ENCODE data around the gene CACNA1E. TPM values are rescaled to one million over a fixed set of nuclear protein-coding genes. Genes with fewer than 3 reads are reported as not detected.

The CACNA1E gene
- total RNA-seq, 4 donors from 2014 or later = 0.03 to 0.15 TPM; not detected in 2

- no peak overlapping the region for H3K4me3 ChIP-seq (ENCODE audit: low read depth, poor library complexity, severe bottlenecking)
- intact Hi-C loops (cut with DNase I; ENCODE audit: low total_unique reads) = no loop called here
- 90 to 92% methylated on average over 4 of the region's 4 CpGs for WGBS, 2 donors
- no peak for DNase-seq (ENCODE audit: low spot score in 2 of 2)
- TF ChIP-seq CTCF (IDR thresholded peaks at IDR 0.05) = no peak
- TF ChIP-seq POLR2A (IDR thresholded peaks at IDR 0.05) = no peak
These were observed 75.1 kb downstream of the CACNA1E start for GRCh38 chr1:181558416-181558815.

- no peak overlapping the region for H3K4me3 ChIP-seq (ENCODE audit: low read depth, poor library complexity, severe bottlenecking)
- intact Hi-C loops (cut with DNase I; ENCODE audit: low total_unique reads) = no loop called here
- 0 to 9% methylated on average over 1 of the region's 1 CpG for WGBS, 2 donors
These were observed 75.8 kb downstream of the CACNA1E start for GRCh38 chr1:181559142-181559541.

DNA sequence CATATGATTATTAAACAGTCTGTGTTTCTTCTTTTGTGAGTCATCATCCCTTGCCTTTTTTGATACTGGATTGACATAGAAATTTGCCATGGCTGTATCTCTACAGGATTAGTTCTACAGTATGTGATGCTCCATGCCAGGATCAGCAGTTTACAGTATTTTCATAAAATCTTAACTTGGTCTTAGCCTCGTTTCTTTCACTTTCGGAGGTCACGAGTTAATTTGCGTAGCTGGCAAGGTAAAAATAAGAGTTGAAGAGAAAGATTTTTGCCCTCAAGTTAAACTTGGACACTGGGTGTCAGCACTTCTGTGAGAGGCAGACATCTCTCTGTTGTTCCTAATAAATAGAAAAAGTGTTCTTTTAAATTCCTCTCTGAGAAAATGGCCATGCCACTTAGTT lies 79.1 kb downstream of the CACNA1E start:
- WGBS, 2 donors = 87 to 89% methylated on average over 4 of the region's 4 CpGs

More at GRCh38 chr1:181559142-181559541, 75.8 kb downstream of the CACNA1E start:
- TF ChIP-seq POLR2A (IDR thresholded peaks at IDR 0.05) = no peak
- no peak for TF ChIP-seq CTCF (IDR thresholded peaks at IDR 0.05)
- no peak for DNase-seq (ENCODE audit: low spot score in 2 of 2)

DNA sequence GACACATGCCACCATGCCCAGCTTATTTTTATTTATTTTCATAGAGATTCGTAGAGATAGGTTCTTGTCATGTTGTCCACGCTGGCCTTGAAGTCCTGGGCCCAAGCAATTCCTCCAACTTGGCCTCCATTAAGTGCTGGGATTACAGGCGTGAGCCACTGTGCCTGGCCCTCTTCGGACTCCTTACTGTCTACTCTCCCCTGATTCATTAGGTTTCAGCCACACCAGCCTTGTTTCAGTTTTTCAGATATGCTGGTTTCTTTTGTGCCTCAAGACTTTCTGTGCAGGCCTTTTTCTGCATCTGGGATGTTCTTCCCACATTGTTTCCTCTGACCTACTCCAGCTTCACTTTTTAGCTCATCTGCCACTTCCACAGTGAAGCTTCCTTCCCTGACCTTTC lies 85.4 kb downstream of the CACNA1E start:
- H3K4me3 ChIP-seq (ENCODE audit: low read depth, poor library complexity, severe bottlenecking) = no peak overlapping the region
- intact Hi-C loops (cut with DNase I; ENCODE audit: low total_unique reads) = no loop called here
- TF ChIP-seq CTCF (IDR thresholded peaks at IDR 0.05) (no peak), POLR2A (IDR thresholded peaks at IDR 0.05) (no peak)
- 84 to 91% methylated on average over 4 of the region's 4 CpGs for WGBS, 2 donors
- DNase-seq (ENCODE audit: low spot score in 2 of 2) = no peak

More for the DNA sequence above, 79.1 kb downstream of the CACNA1E start:
- intact Hi-C loops (cut with DNase I; ENCODE audit: low total_unique reads) = no loop called here
- no peak overlapping the region for H3K4me3 ChIP-seq (ENCODE audit: low read depth, poor library complexity, severe bottlenecking)
- no peak for TF ChIP-seq POLR2A (IDR thresholded peaks at IDR 0.05)
- TF ChIP-seq CTCF (IDR thresholded peaks at IDR 0.05) = no peak
- no peak for DNase-seq (ENCODE audit: low spot score in 2 of 2)

GRCh38 chr1:181577475-181577874 lies 94.2 kb downstream of the CACNA1E start:
- WGBS, 2 donors = 86 to 87% methylated on average over 8 of the region's 8 CpGs
- intact Hi-C loops (cut with DNase I; ENCODE audit: low total_unique reads) = no loop called here
- no peak for DNase-seq (ENCODE audit: low spot score in 2 of 2)
- H3K4me3 ChIP-seq (ENCODE audit: low read depth, poor library complexity, severe bottlenecking) = no peak overlapping the region
- TF ChIP-seq POLR2A (IDR thresholded peaks at IDR 0.05) = no peak
- TF ChIP-seq CTCF (IDR thresholded peaks at IDR 0.05) = no peak

GRCh38 chr1:181583598-181583997 lies 100.3 kb downstream of the CACNA1E start:
- H3K4me3 ChIP-seq (ENCODE audit: low read depth, poor library complexity, severe bottlenecking) = no peak overlapping the region
- intact Hi-C loops (cut with DNase I; ENCODE audit: low total_unique reads) = no loop called here
- WGBS, 2 donors = 40 to 48% methylated on average over 3 of the region's 3 CpGs
- TF ChIP-seq POLR2A (IDR thresholded peaks at IDR 0.05) (no peak), CTCF (IDR thresholded peaks at IDR 0.05) (no peak)
- DNase-seq (ENCODE audit: low spot score in 2 of 2) = no peak

All from lower leg skin (tissue), 4 donors.